Activated naive CD4-positive, alpha-beta T cell (primary cell): ENCODE data around the gene DCX.
"Not testable (repeated sequence)": the region's sequence is repeated elsewhere in the genome, so short reads cannot be mapped to it uniquely, and the experiment has no call there.

Source experiments
- DNase-seq, 4 experiments: peaks; one replicate each; lab custom pipeline; 2025; lab: John Stamatoyannopoulos, UW

DCX gene

GRCh38 chrX:111365770-111366325, 46.1 kb downstream of the DCX start:
- no peak for DNase-seq

GRCh38 chrX:111363741-111364140, 48.3 kb downstream of the DCX start:
- no peak for DNase-seq

- DNase-seq = no peak
These were observed 50.2 kb downstream of the DCX start for GRCh38 chrX:111361751-111362150.

GRCh38 chrX:111360839-111361238, 51.2 kb downstream of the DCX start:
- no peak for DNase-seq

GRCh38 chrX:111355523-111356115, 56.4 kb downstream of the DCX start:
- no peak for DNase-seq

GRCh38 chrX:111354496-111354895, 57.5 kb downstream of the DCX start:
- DNase-seq = no peak

GRCh38 chrX:111353793-111354192, 58.2 kb downstream of the DCX start:
- no peak for DNase-seq

- DNase-seq = no peak
These were observed 59.6 kb downstream of the DCX start for GRCh38 chrX:111352424-111352823.

GRCh38 chrX:111349934-111350333, 62.1 kb downstream of the DCX start:
- DNase-seq = no peak

GRCh38 chrX:111349101-111349500, 62.9 kb downstream of the DCX start:
- DNase-seq = no peak

GRCh38 chrX:111348429-111348828, 63.6 kb downstream of the DCX start:
- no peak for DNase-seq

- not testable (repeated sequence) for DNase-seq
These were observed 65.8 kb downstream of the DCX start for GRCh38 chrX:111346150-111346549.

- DNase-seq = no peak
These were observed 71.9 kb downstream of the DCX start for GRCh38 chrX:111340054-111340453.

GRCh38 chrX:111339212-111339611, 72.8 kb downstream of the DCX start:
- DNase-seq = no peak

- DNase-seq = no peak
These were observed 73.8 kb downstream of the DCX start for GRCh38 chrX:111338095-111338698.

- no peak for DNase-seq
These were observed 74.8 kb downstream of the DCX start for GRCh38 chrX:111337067-111337637.

- no peak for DNase-seq
These were observed 75.9 kb downstream of the DCX start for GRCh38 chrX:111336141-111336540.

GRCh38 chrX:111329370-111329769, 82.6 kb downstream of the DCX start:
- DNase-seq = no peak

- no peak for DNase-seq
These were observed 83.1 kb downstream of the DCX start for GRCh38 chrX:111328858-111329257.

GRCh38 chrX:111322231-111322855, 89.6 kb downstream of the DCX start:
- no peak for DNase-seq

- DNase-seq = no peak
These were observed 92.5 kb downstream of the DCX start for GRCh38 chrX:111319451-111319850.

- DNase-seq = no peak
These were observed 93.1 kb downstream of the DCX start for GRCh38 chrX:111318901-111319300.

GRCh38 chrX:111309083-111309482, 102.9 kb downstream of the DCX start:
- no peak for DNase-seq
